Neural cell (in vitro differentiated cells): ENCODE data around the gene KIRREL3. TPM values are rescaled to one million over a fixed set of nuclear protein-coding genes. Genes with fewer than 3 reads are reported as not detected.

Experiments used
- H2AFZ ChIP-seq: fragments of 200-600, 300-800 bp; sonication (generic), shearing (Covaris generic); 2 replicates; pipeline ENCODE4 v1.6.0; 2014; ENCODE audit warnings: low read depth, mild to moderate bottlenecking, antibody characterized with exemption, low read length, moderate library complexity
- H3F3A ChIP-seq: fragments of 200-600 bp; shearing (Covaris generic); 2 replicates; pipeline ENCODE4 v1.6.1; 2016; ENCODE audit warnings: mild to moderate bottlenecking, moderate library complexity, mixed read lengths, antibody characterized with exemption, low read length; ENCODE audit not compliant: insufficient read depth, poor library complexity, severe bottlenecking
- H3K27ac ChIP-seq: fragments of 200-600, 300-800 bp; sonication (generic), shearing (Covaris generic); 2 replicates; pipeline ENCODE4 v1.5.1; 2014; ENCODE audit warnings: mild to moderate bottlenecking, low read length, moderate library complexity
- H3K27me3 ChIP-seq: fragments of 300-800, 200-600 bp; sonication (generic), shearing (Covaris generic); 2 replicates; pipeline ENCODE4 v1.6.0; 2014; ENCODE audit warnings: mild to moderate bottlenecking, low read depth, low read length, moderate library complexity; ENCODE audit not compliant: insufficient read depth
- H3K36me3 ChIP-seq: fragments of 300-800, 200-600 bp; sonication (generic), shearing (Covaris generic); 2 replicates; pipeline ENCODE4 v1.5.1; 2014; ENCODE audit warnings: mild to moderate bottlenecking, antibody characterized with exemption, low read length, moderate library complexity; ENCODE audit not compliant: insufficient read depth
- H3K4me2 ChIP-seq: fragments of 300-800, 200-600 bp; sonication (generic), shearing (Covaris generic); 2 replicates; pipeline ENCODE4 v1.6.0; 2014; ENCODE audit warnings: mild to moderate bottlenecking, low read length
- H3K4me3 ChIP-seq: fragments of 300-800, 200-600 bp; sonication (generic), shearing (Covaris generic); 2 replicates; pipeline ENCODE4 v1.5.1; 2014; ENCODE audit warnings: mild to moderate bottlenecking, low read length, moderate library complexity
- H3K79me2 ChIP-seq: fragments of 200-600 bp; shearing (Covaris generic); replicated peaks from 2 replicates; pipeline ENCODE4 v1.6.0; 2014; ENCODE audit warnings: mild to moderate bottlenecking, low read length, moderate library complexity; ENCODE audit not compliant: insufficient read depth
- H3K9ac ChIP-seq: fragments of 300-800, 200-600 bp; sonication (generic), shearing (Covaris generic); 2 replicates; pipeline ENCODE4 v1.6.1; 2016; ENCODE audit warnings: mild to moderate bottlenecking, low read length, mixed read lengths
- H3K9me2 ChIP-seq: fragments of 200-600 bp; shearing (Covaris generic); 2 replicates; pipeline ENCODE4 v1.6.1; 2016; ENCODE audit warnings: mild to moderate bottlenecking, low read length, mixed read lengths; ENCODE audit not compliant: insufficient read depth
- H3K9me3 ChIP-seq: fragments of 200-600, 300-800 bp; sonication (generic), shearing (Covaris generic); 2 replicates; pipeline ENCODE4 v1.6.1; 2016; ENCODE audit warnings: mild to moderate bottlenecking, mixed run types, low read length, moderate library complexity, mixed read lengths
- H4K20me1 ChIP-seq: fragments of 200-600 bp; shearing (Covaris generic); 2 replicates; pipeline ENCODE4 v1.6.1; 2016; ENCODE audit warnings: mild to moderate bottlenecking, mixed run types; ENCODE audit not compliant: insufficient read depth
- CTCF ChIP-seq: fragments of 450-650 bp; IDR thresholded peaks from 2 replicates; pipeline ENCODE4 v1.5.1; 2014; ENCODE audit warnings: antibody characterized with exemption, mild to moderate bottlenecking, moderate library complexity; ENCODE audit not compliant: poor library complexity, severe bottlenecking
- EP300 ChIP-seq: fragments of 450-650 bp; conservative IDR thresholded peaks from 2 replicates; pipeline ENCODE4 v1.6.1; 2014; ENCODE audit warnings: antibody characterized with exemption, mild to moderate bottlenecking, moderate library complexity; ENCODE audit not compliant: poor library complexity, severe bottlenecking
- EZH2 ChIP-seq: fragments of 200-600, 300-800 bp; shearing (Covaris generic), sonication (generic); IDR thresholded peaks from 2 replicates; pipeline ENCODE4 v1.6.1; 2014; ENCODE audit warnings: antibody characterized with exemption, low read length, borderline replicate concordance, mild to moderate bottlenecking; ENCODE audit not compliant: insufficient read depth, poor library complexity, severe bottlenecking
- MXI1 ChIP-seq: fragments of 450-650 bp; conservative IDR thresholded peaks from 2 replicates; pipeline ENCODE4 v1.6.1; 2014; ENCODE audit warnings: antibody characterized with exemption, mild to moderate bottlenecking; ENCODE audit not compliant: poor library complexity, severe bottlenecking
- POLR2AphosphoS5 ChIP-seq: IDR thresholded peaks from 2 replicates; pipeline ENCODE4 v1.6.1; 2012
- RAD21 ChIP-seq: fragments of 450-650 bp; conservative IDR thresholded peaks from 2 replicates; pipeline ENCODE4 v1.6.1; 2014; ENCODE audit warnings: antibody characterized with exemption, mild to moderate bottlenecking, moderate library complexity
- REST ChIP-seq: IDR thresholded peaks from 2 replicates; pipeline ENCODE4 v1.6.1; 2012; ENCODE audit warnings: borderline replicate concordance
- SMC3 ChIP-seq: fragments of 450-650 bp; conservative IDR thresholded peaks from 2 replicates; pipeline ENCODE4 v1.6.1; 2014; ENCODE audit warnings: antibody characterized with exemption, mild to moderate bottlenecking, moderate library complexity; ENCODE audit not compliant: poor library complexity
- TAF1 ChIP-seq: IDR thresholded peaks from 2 replicates; pipeline ENCODE4 v1.6.1; 2012; ENCODE audit warnings: low read depth
- polyA plus RNA-seq: library from polyadenylated mRNA; depleted of rRNA; stranded (reverse); fragments of >200 nt; gene quantifications from 2 replicates; pipeline ENCODE4 v1.2.3, GENCODE V29; 2014

Gene KIRREL3
- polyA plus RNA-seq, 1 donor from 2014 or later: 23.8 TPM

- Histone ChIP-seq H4K20me1 (no peaks in the 10 kb centered on the region), H3K27me3 (no peaks in the 10 kb centered on the region), H3K36me3 (no peaks in the 10 kb centered on the region), H3K9me3 (peaks cover 3% of the 10 kb centered on the region), H3K27ac (no peak overlapping the region), H3F3A (no peaks in the 10 kb centered on the region), H3K4me3 (no peak overlapping the region), H2AFZ (no peak overlapping the region), H3K9me2 (no peaks in the 10 kb centered on the region), H3K9ac (no peak overlapping the region), H3K4me2 (no peak overlapping the region), H3K79me2 (no peaks in the 10 kb centered on the region)
- TF ChIP-seq MXI1 (no peak), POLR2AphosphoS5 (no peak), REST (no peak), EZH2 (no peak), SMC3 (no peak), TAF1 (no peak), EP300 (no peak), CTCF (no peak), RAD21 (no peak)
These were observed 108.9 kb downstream of the KIRREL3 start for GRCh38 chr11:126891556-126892217.

GRCh38 chr11:126890561-126890960, 110.0 kb downstream of the KIRREL3 start:
- Histone ChIP-seq H3K9ac (no peak overlapping the region), H3K27me3 (no peaks in the 10 kb centered on the region), H3K4me2 (no peak overlapping the region), H3K79me2 (no peaks in the 10 kb centered on the region), H3F3A (no peaks in the 10 kb centered on the region), H3K36me3 (no peaks in the 10 kb centered on the region), H3K9me2 (no peaks in the 10 kb centered on the region), H4K20me1 (no peaks in the 10 kb centered on the region), H3K9me3 (no peaks in the 10 kb centered on the region), H3K27ac (no peak overlapping the region), H2AFZ (no peak overlapping the region), H3K4me3 (no peak overlapping the region)
- TF ChIP-seq RAD21 (no peak), EZH2 (no peak), CTCF (no peak), MXI1 (no peak), EP300 (no peak), REST (no peak), SMC3 (no peak)
